Pulmonary artery endothelial cell (primary cell): ENCODE measurements around the gene CPNE7. TPM values are rescaled to one million over a fixed set of nuclear protein-coding genes. Genes with fewer than 3 reads are reported as not detected.

ENCODE experiments used
- DNase-seq: peaks from one replicate; pipeline ENCODE4 v3.0.0-alpha.2; 2011; ENCODE audit warnings: low read depth, low spot score
- total RNA-seq: library from RNA; depleted of rRNA; stranded (reverse); fragments of >200 nt; gene quantifications from 2 replicates; pipeline ENCODE4 v1.2.3, GENCODE V29; 2014

Gene CPNE7
- total RNA-seq, 1 donor from 2014 or later = 5.7 TPM

DNA sequence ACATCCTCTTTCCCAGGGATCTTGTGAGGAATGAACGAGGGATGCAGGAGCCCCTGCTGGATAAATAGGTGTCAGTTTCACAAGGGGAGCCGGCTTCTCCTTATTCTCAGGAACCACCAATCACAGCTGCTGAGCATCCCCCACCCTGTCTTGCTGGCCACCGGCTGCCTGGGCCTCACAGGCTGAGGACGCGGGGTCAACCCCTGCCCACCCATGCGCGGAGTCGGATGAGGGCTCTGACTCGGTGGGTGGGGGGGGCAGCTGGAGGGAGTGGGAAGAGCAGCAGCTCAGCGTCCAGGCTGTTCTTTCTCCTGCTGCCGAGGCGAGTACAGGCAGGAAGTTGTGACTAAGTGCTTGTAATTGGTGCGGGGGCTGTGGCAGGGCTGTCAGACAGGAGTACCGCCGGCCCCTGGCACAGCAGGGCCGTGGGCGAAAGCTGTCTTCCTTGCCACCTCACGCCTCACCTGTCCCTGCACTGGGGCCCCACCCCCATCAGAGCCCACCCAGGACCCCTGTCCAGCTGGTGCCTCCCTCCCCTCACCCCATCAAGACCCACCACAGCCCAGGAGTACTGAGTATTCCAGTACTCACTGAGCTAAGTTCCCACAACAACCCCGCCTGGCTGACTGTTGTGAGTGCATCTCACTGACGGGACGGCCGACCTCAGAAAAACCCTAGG lies 26.9 kb downstream of the CPNE7 start:
- DNase-seq = peak; percentile 41

DNA sequence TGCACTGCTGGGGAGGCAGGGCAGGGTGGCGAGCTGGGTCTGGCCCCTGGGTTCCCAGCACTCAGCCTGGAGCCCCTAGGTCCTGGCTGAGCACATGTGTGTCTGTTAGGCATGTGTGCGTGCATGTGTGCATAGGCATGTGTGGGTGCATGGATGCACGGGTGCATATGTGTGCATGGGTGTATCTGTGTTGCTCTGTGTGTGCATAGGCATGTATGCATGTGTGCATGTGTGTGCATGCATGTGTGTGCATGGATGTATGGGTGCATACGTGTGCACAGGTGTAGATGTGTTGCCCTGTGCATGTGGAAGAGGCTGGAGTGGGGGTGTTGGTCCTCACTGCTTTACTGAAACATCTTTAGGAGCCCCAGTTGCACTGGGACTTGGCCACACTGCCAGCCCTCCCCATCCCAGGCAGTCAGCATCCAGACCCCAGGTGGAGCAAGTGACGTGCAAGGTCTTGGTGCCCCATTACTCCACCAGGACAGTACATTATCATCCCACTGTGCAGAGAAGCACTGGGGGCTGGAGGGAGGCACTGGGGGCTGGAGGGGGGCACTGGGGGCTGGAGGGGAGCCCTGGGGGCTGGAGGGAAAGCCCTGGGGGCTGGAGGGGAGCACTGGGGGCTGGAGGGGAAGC lies 27.5 kb downstream of the CPNE7 start:
- no peak for DNase-seq

DNA sequence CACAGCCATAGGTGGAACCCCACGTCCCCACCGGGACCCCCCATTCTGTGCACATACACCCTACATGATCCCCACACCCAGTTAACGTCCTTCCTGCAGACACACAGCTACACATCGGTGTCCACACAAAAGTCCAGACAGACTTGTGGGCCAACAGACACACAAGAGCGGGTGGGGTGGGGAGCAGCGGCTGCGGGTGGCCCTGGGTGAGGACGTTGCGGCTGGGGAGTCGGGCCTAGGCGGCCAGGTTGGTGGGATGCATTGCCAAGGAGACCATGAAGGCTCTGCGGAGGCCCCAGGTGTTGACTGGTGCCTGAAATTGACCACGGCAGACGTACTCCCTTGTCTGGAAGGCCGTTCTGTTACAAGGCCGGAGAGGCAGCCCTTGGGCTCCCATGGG lies 29.2 kb downstream of the CPNE7 start:
- no peak for DNase-seq

DNA sequence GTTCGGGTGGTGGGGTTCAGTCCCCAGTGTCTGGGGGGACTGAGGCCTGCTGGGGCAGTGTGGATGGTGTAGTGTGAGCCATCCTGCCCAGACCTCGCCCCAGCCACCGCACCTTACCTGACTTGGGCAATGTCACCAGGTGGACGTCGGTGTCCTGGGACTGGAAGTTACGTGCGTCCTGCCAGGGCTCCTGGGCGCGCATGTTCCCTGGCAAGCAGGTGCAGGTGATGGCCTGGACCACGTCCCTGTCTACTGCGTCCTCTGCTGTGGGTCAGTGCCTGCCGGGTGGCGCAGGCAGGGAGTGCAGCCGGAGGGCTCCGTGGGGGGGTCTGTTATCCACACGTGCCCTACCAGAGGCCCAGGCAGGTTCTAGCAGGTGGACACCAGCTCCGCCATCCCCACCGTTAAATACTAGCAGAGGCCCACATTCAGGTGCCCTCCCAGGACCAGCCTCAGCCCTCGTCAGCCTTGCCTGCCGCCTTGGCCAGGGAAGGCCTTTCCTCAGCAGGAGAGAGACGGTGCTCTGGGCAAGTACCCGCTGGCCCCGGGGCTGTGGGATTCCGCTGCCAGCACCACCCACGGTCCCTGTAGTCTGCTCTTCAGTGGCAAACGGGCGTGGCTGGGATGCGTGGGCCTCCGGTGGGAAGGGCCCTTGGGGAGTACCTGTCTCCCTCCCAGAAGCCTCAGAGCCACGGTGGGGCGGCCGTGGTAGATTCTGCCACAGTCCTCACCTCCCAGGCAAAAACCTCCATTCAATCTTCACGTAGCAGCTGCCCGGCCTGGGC lies 29.8 kb downstream of the CPNE7 start:
- DNase-seq = no peak

DNA sequence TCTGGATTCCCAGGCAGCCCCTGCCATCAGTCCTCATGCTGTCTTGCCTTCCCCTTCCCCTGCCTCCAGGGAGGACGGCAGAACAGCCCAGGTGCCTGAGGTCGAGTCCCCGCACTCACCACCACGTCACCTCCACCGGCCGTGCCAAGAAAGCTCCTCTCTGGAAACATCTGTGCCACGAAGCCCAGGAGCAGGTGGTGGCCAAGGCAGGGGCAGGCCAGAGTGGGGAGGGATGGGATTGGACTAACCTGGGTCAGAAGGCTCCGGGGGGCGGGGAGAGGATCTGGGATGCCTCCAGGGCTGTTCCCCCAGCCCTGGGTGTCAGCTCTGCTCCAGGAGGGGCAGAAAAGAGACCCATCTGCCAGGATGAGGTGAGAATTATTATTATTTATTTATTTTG lies 30.4 kb downstream of the CPNE7 start:
- DNase-seq = no peak

DNA sequence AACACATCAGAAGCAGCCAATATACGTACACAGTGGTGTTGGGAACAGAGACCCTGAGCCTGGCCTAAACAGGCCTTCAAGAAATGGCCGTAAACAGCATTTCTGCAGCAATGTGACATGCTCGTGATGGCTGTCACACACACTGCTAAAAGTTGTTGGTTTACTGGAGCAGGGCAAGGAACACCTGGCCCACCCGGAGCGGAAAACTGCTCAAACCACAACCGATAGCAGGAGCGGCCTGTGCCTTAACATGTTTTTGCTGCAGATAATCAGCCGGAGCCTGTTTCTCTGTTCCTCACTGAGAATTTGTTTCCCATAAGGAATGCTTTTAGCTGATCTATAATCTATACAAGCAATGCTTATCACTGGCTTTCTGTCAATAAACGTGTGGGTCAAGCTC lies 31.9 kb downstream of the CPNE7 start:
- DNase-seq = no peak

GRCh38 chr16:89607937-89608740 lies 32.6 kb downstream of the CPNE7 start:
- DNase-seq = no peak

DNA sequence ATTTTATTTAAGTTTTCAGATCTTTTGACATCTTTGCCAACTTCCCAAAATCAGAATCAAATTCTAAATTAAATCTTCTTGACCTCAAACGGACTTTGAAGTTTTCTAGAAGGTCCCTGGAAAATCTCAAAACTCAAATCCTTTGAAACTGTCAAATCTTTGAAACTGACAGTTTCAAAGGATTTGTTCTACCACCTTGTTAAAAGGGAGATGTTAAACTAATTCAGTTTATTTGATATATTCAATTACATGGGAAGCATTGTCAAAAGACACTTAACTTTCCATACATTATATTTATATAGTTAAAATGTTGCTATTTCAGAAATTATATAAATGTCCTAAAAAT lies 34.5 kb downstream of the CPNE7 start:
- DNase-seq = no peak

- DNase-seq = no peak
Measured at GRCh38 chr16:89612415-89613166, 37.0 kb downstream of the CPNE7 start.

DNA sequence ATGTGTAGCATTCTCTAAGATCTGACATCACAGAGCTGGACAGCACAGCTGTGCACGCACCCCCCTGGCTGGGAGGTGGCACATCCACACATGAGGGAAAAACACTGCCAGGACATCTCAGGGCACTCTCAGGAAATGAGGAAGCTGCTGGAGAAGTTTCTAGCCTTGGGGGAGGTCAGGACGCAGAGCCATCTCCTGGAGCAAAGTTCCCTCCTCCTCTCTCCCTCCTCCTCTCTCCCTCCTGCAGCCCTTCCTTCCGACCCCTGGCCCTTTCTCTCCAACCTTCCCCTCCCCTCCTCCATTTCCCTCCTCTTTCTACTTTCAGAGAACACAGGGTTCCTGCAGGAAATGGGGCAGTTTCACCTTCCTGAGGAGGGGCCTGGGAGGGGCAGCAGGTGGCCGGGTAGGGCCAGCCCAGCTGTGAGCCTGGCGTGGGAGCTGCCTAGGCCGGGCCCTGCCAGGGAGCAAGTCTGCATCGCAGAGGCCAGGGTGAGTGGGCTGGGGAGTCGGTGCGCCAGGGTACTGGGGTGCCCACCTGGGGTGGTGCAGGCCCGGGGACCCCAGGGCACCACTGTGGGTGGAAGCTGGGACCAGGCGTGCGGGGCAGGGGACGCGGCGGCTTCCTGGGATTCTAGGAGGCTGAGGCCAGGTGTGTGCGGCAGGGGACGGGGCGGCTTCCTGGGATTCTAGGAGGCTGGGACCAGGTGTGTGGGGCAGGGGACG lies 37.8 kb downstream of the CPNE7 start, which contains the start of gene DPEP1:
Gene DPEP1 (plus strand): TSS at position 412 of the 723 bp plus-strand sequence. CDS start 16,769 bp downstream, outside the sequence.
- DNase-seq = no peak

DNA sequence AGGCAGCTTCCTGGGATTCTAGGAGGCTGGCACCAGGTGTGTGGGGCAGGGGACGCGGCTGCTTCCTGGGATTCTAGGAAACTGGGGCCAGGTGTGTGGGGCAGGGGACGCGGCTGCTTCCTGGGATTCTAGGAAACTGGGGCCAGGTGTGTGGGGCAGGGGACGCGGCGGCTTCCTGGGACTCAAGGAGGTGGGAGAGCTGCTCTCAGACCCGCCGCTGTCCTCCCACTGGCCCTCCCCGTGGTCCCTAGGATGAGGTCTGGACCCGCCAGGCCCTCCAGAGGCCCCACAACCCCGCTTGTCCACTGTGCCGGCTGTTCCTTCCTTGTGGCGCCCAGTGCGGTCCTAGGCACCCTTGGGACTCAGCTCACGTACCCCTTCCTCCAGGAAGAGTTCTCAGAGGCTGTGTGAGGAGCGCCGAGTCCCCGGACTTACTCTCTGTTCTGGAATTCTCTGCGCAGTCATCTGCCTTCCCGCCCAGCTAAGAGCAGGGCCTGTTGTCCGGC lies 38.4 kb downstream of the CPNE7 start:
- no peak for DNase-seq

DNA sequence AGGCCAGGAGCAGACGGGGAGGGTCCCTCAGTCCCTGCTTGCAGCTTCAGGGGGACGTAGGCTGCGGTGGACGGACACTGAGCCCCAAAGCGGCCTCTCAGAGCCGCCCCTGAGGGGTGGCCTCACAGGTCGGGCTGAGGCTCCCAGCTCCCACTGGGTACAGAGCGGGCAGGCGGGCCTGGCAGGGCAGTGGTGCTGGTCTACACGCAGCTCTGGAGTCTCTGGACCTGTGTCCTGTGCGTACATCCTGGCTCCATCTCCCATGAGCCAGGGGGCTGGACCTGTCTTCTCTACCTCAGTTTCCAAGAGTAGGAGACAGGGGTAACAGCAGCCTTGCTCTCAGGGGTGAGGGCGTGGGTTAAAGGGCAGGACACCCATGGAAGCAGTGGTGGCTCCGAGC lies 39.6 kb downstream of the CPNE7 start:
- DNase-seq = no peak

- no peak for DNase-seq
Measured at GRCh38 chr16:89615596-89616090, 40.1 kb downstream of the CPNE7 start.

DNA sequence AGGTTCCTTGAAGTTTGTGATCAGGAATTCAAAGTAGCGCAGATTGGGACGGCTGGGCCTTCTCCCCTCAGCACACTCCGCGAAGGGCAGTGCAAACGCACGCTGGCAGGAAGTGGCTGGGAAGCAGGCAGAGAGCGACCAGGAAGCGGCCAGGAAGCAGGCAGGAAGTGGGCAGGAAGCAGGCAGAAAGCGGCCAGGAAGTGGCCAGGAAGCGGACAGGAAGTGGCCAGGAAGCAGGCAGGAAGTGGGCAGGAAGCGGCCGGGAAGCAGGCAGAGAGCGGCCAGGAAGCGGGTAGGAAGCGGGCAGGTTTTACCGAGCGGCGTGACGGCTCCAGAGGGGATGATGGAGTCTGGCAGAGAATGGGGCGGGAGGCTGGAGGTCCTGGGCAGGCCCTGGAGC lies 41.1 kb downstream of the CPNE7 start:
- no peak for DNase-seq

DNA sequence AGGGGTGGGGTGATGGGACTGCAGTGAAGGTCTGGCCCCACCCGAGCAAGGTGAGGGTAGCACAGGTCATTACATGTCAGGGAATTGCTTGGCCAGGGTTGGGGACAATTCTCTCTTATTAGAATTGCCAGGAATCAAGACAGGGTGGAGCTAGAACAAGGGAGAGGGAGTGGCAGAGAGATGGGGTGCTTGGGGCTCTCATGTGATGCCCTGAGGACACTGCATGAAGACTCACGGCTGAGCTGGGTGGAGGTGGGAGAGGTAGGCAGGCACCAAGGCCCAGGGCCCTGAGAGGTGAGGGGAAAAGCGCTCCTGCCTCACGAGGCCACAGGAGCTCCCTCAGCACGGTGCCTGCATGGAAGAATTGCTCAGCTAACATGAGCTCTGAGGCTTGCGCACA lies 41.5 kb downstream of the CPNE7 start:
- no peak for DNase-seq

DNA sequence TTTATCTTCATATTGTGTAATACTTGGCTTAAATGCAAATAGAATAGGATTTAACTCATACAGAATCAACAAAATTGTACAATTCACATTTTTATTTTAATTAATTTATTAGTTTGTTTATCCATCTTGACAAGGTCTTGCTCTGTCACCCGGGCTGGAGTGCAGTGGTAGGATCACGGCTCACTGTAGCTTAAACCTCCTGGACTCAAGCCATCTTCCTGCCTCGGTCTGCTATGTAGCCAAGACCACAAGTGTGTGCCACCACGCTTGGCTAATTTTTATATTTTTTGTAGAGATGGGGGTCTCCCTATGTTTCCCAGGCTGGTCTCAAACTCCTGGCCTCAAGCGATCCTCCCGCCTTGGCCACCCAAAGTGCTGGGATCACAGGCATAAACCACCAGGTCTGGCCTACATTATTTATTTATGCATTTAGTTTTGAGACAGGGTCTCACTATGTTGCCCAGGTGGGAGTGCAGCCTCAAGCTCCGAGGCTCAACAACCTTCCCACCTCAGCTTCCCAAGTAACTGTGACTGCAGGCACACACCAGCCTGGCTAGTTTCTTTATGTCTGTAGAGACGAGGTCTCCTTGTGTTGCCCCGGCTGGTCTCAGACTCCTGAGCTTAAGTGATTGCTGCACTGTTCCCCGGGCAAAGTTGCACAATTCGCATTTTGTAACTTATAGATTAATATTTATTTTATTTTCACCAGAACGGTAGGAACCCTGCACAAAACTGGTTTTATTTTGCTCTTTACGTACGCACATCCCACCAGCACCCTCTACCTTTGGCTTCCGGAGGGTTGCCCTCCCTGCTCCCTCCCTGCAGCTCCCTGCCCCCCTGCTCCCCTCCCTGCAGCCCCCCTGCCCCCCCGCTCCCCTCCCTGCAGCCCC lies 42.8 kb downstream of the CPNE7 start:
- DNase-seq = no peak

GRCh38 chr16:89619840-89620239 lies 44.3 kb downstream of the CPNE7 start:
- DNase-seq = no peak

- no peak for DNase-seq
Measured at GRCh38 chr16:89620406-89620841, 44.9 kb downstream of the CPNE7 start.
